ENCODE results near the gene TAF11L5. TPM values are rescaled to one million over a fixed set of nuclear protein-coding genes. Genes with fewer than 3 reads are reported as not detected.
"Not testable (repeated sequence)": the region's sequence is repeated elsewhere in the genome, so short reads cannot be mapped to it uniquely, and the experiment has no call there.

The TAF11L5 gene
- total RNA-seq, 1 donor from 2014 or later, result not detected

DNA sequence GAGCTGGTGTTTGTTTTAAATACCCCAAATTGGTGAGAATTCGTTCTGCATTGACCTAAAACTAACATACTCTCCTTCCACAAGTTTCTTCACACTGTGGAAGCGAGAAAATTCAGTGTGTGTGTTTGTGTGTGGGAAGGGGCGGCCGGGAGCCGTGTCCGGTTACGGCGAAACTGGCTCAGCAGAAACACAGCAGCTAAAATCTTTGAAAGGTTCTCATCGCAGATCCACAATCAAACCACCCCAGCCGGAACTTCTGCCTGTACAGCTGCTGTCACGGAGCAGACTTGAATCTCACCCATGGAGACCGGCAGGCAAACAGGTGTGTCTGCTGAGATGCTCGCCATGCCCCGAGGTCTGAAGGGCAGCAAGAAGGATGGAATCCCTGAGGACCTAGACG, 3.5 kb upstream of the TAF11L5 start, which contains the start of gene TAF11L4:
Gene TAF11L4, plus strand, starts transcription at position 301 of the 400 bp plus-strand sequence.
- H3K36me3 Mint-ChIP-seq (ENCODE audit: low read depth, unreplicated experiment); DNase-seq (ENCODE audit: low spot score); H3K27me3 Mint-ChIP-seq (ENCODE audit: unreplicated experiment); H3K27ac Mint-ChIP-seq (ENCODE audit: unreplicated experiment); H3K4me1 Mint-ChIP-seq (ENCODE audit: unreplicated experiment); H3K9me3 Mint-ChIP-seq (ENCODE audit: unreplicated experiment); H3K4me3 Mint-ChIP-seq (ENCODE audit: unreplicated experiment): not testable (repeated sequence)

DNA sequence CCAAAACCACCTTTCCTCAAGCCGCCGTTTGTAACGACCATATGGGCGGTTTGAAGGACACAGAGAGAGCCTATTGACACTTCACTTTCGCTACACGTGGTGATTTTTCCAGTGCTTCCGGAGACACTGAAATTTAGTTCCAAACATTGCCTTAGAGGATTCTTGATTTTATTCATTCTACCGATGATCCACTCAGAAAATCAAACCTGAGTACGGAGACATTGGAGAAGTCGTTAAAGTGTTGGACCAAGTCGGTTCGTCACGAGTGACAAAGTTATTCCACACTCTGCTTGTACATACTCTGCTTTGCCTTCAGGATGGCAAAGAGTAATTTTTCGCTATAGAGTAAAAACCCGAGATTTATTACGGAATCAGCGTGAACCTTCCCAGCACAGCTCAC, 1.5 kb downstream of the TAF11L5 start:
- not testable (repeated sequence) for H3K27ac Mint-ChIP-seq (ENCODE audit: unreplicated experiment); H3K36me3 Mint-ChIP-seq (ENCODE audit: low read depth, unreplicated experiment); H3K4me1 Mint-ChIP-seq (ENCODE audit: unreplicated experiment); H3K4me3 Mint-ChIP-seq (ENCODE audit: unreplicated experiment); H3K27me3 Mint-ChIP-seq (ENCODE audit: unreplicated experiment); H3K9me3 Mint-ChIP-seq (ENCODE audit: unreplicated experiment)
- peak; percentile 24 for DNase-seq (ENCODE audit: low spot score)

DNA sequence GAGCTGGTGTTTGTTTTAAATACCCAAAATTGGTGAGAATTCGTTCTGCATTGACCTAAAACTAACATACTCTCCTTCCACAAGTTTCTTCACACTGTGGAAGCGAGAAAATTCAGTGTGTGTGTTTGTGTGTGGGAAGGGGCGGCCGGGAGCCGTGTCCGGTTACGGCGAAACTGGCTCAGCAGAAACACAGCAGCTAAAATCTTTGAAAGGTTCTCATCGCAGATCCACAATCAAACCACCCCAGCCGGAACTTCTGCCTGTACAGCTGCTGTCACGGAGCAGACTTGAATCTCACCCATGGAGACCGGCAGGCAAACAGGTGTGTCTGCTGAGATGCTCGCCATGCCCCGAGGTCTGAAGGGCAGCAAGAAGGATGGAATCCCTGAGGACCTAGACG, 3.3 kb downstream of the TAF11L5 start, which contains the start of gene TAF11L6:
Gene TAF11L6, plus strand, starts transcription at position 301 of the 400 bp plus-strand sequence.
- H3K27me3 Mint-ChIP-seq (ENCODE audit: unreplicated experiment); H3K27ac Mint-ChIP-seq (ENCODE audit: unreplicated experiment); H3K4me3 Mint-ChIP-seq (ENCODE audit: unreplicated experiment); H3K4me1 Mint-ChIP-seq (ENCODE audit: unreplicated experiment); DNase-seq (ENCODE audit: low spot score); H3K36me3 Mint-ChIP-seq (ENCODE audit: low read depth, unreplicated experiment); H3K9me3 Mint-ChIP-seq (ENCODE audit: unreplicated experiment): not testable (repeated sequence)

Other genes with a start within 250 kb of the TAF11L5 start
- gene TAF11L2, start 27.0 kb upstream of the TAF11L5 start, total RNA-seq (ENCODE audit: unreplicated experiment), result not detected
- not detected for gene TAF11L3, start 6.9 kb upstream of the TAF11L5 start, total RNA-seq (ENCODE audit: unreplicated experiment)
- not detected for gene TAF11L4, start 3.4 kb upstream of the TAF11L5 start, total RNA-seq (ENCODE audit: unreplicated experiment)
- not detected for gene TAF11L6, start 3.4 kb downstream of the TAF11L5 start, total RNA-seq (ENCODE audit: unreplicated experiment)
- gene TAF11L7, start 60.5 kb downstream of the TAF11L5 start, total RNA-seq (ENCODE audit: unreplicated experiment), result not detected
- gene TAF11L8, start 65.7 kb downstream of the TAF11L5 start, total RNA-seq (ENCODE audit: unreplicated experiment), result not detected
- gene TAF11L9, start 69.2 kb downstream of the TAF11L5 start, total RNA-seq (ENCODE audit: unreplicated experiment), result not detected
- gene TAF11L10, start 72.6 kb downstream of the TAF11L5 start, total RNA-seq (ENCODE audit: unreplicated experiment), result not detected
- not detected for gene TAF11L11, start 78.9 kb downstream of the TAF11L5 start, total RNA-seq (ENCODE audit: unreplicated experiment)
- gene TAF11L12, start 85.2 kb downstream of the TAF11L5 start, total RNA-seq (ENCODE audit: unreplicated experiment), result not detected
- gene TAF11L13, start 106.9 kb downstream of the TAF11L5 start, total RNA-seq (ENCODE audit: unreplicated experiment), result not detected
- not detected for gene TAF11L14, start 109.2 kb downstream of the TAF11L5 start, total RNA-seq (ENCODE audit: unreplicated experiment)

Measured in endothelial cell (in vitro differentiated cells).